Keratinocyte (primary cell): ENCODE results near the gene SCRN2. TPM values are rescaled to one million over a fixed set of nuclear protein-coding genes. Genes with fewer than 3 reads are reported as not detected.

Source experiments
- DNase-seq: peaks from one replicate; pipeline ENCODE4 v3.0.0-alpha.2; 2011; ENCODE audit warnings: low read depth, missing footprints, low spot score
- FAIRE-seq: peaks from 2 replicates; lab custom pipeline; 2011; peaks lifted over from hg19 to GRCh38; lab: Jason Lieb, UNC
- H2AFZ ChIP-seq: 2 replicates; pipeline ENCODE4 v1.6.0; 2012; ENCODE audit warnings: low read length, control low read depth, inconsistent platforms; ENCODE audit not compliant: control insufficient read depth
- H3K27ac ChIP-seq: 2 replicates; pipeline ENCODE4 v1.5.1; 2011; ENCODE audit warnings: low read length; ENCODE audit not compliant: control insufficient read depth, insufficient read depth
- H3K27me3 ChIP-seq: 3 replicates; pipeline ENCODE4 v1.6.0; 2011; ENCODE audit warnings: low read length; ENCODE audit not compliant: control insufficient read depth, insufficient read depth; ENCODE audit errors: extremely low read depth
- H3K36me3 ChIP-seq, 2 experiments: 2 replicates in 1 of 2; 3 replicates in 1 of 2; pipeline ENCODE4 v1.5.1; 2011; ENCODE audit warnings: low read length in 2 of 2, mild to moderate bottlenecking in 1 of 2; ENCODE audit not compliant: control insufficient read depth in 2 of 2, insufficient read depth in 2 of 2; ENCODE audit errors: extremely low read depth in 1 of 2
- H3K4me1 ChIP-seq: 3 replicates; pipeline ENCODE4 v1.5.1; 2011; ENCODE audit warnings: low read length; ENCODE audit not compliant: control insufficient read depth, insufficient read depth; ENCODE audit errors: extremely low read depth
- H3K4me2 ChIP-seq: 3 replicates; pipeline ENCODE4 v1.6.0; 2011; ENCODE audit warnings: low read depth, low read length; ENCODE audit not compliant: control insufficient read depth, insufficient read depth; ENCODE audit errors: extremely low read depth
- H3K4me3 ChIP-seq, 3 experiments: fragments of 200-600 bp in 1 of 3; sonication (generic) in 1 of 3; 2 replicates in 2 of 3; 3 replicates in 1 of 3; pipeline ENCODE4 v1.5.1; 2011 to 2016; ENCODE audit warnings: low read length in 3 of 3, mild to moderate bottlenecking in 3 of 3, control low read depth in 2 of 3, inconsistent platforms in 1 of 3, low read depth in 1 of 3, mixed read lengths in 1 of 3, mixed run types in 1 of 3, moderate library complexity in 1 of 3; ENCODE audit not compliant: control insufficient read depth in 2 of 3, insufficient read depth in 2 of 3; ENCODE audit errors: extremely low read depth in 1 of 3
- H3K79me2 ChIP-seq: 2 replicates; pipeline ENCODE4 v1.6.0; 2012; ENCODE audit warnings: low read length; ENCODE audit not compliant: control insufficient read depth, insufficient read depth
- H3K9ac ChIP-seq: 3 replicates; pipeline ENCODE4 v1.6.0; 2011; ENCODE audit warnings: low read length; ENCODE audit not compliant: control insufficient read depth, insufficient read depth; ENCODE audit errors: extremely low read depth
- H3K9me1 ChIP-seq: 3 replicates; pipeline ENCODE4 v1.6.0; 2011; ENCODE audit warnings: low read length; ENCODE audit not compliant: control insufficient read depth, insufficient read depth; ENCODE audit errors: extremely low read depth
- H3K9me3 ChIP-seq: 2 replicates; pipeline ENCODE4 v1.5.1; 2012; ENCODE audit warnings: low read depth, low read length; ENCODE audit not compliant: control insufficient read depth
- H4K20me1 ChIP-seq: 3 replicates; pipeline ENCODE4 v1.6.0; 2011; ENCODE audit warnings: low read length; ENCODE audit not compliant: control insufficient read depth, insufficient read depth; ENCODE audit errors: extremely low read depth
- EZH2 ChIP-seq: IDR thresholded peaks from one replicate; pipeline ENCODE4 v1.6.1; 2012; ENCODE audit warnings: inconsistent platforms, mild to moderate bottlenecking, low read length, moderate library complexity
- dilution Hi-C: fragments of 300-500 bp; cut with MboI; formaldehyde crosslinking; loops from one replicate; pipeline ENCODE4 v1.7.0; 2020; ENCODE audit warnings: low sequenced_read_pairs; ENCODE audit not compliant: extremely low pct_ligation_motif_present
- polyA plus RNA-seq, 5 experiments: library from polyadenylated mRNA; depleted of rRNA in 3 of 5; stranded (reverse) in 3 of 5; stranded (forward) in 1 of 5; unstranded in 1 of 5; fragments of >200 nt; gene quantifications; 1 replicate in 1 of 5; 2 replicates in 3 of 5; 3 replicates in 1 of 5; pipeline versions ENCODE4 v1.2.1 to v1.2.3, GENCODE V29; 2011 to 2012; ENCODE audit warnings: missing spikeins in 2 of 5, low read depth in 1 of 5, low replicate concordance in 1 of 5
- TF ChIP-seq, protein P1 (sequence below), 3 experiments: IDR thresholded peaks in 1 of 3; conservative IDR thresholded peaks in 1 of 3; optimal IDR thresholded peaks in 1 of 3; 2 replicates in 2 of 3; 3 replicates in 1 of 3; pipeline versions ENCODE3 to v1.5.1; 2011; ENCODE audit warnings: low read length in 3 of 3, mild to moderate bottlenecking in 3 of 3, moderate library complexity in 2 of 3, control low read depth in 1 of 3, inconsistent platforms in 1 of 3; ENCODE audit not compliant: insufficient read depth in 2 of 3; ENCODE audit errors: extremely low read depth in 1 of 3

SCRN2 gene
- polyA plus RNA-seq, 1 donor (not counting 4 experiments of a cell fraction or from before 2014, with no cell fraction given): 17.1 TPM

DNA sequence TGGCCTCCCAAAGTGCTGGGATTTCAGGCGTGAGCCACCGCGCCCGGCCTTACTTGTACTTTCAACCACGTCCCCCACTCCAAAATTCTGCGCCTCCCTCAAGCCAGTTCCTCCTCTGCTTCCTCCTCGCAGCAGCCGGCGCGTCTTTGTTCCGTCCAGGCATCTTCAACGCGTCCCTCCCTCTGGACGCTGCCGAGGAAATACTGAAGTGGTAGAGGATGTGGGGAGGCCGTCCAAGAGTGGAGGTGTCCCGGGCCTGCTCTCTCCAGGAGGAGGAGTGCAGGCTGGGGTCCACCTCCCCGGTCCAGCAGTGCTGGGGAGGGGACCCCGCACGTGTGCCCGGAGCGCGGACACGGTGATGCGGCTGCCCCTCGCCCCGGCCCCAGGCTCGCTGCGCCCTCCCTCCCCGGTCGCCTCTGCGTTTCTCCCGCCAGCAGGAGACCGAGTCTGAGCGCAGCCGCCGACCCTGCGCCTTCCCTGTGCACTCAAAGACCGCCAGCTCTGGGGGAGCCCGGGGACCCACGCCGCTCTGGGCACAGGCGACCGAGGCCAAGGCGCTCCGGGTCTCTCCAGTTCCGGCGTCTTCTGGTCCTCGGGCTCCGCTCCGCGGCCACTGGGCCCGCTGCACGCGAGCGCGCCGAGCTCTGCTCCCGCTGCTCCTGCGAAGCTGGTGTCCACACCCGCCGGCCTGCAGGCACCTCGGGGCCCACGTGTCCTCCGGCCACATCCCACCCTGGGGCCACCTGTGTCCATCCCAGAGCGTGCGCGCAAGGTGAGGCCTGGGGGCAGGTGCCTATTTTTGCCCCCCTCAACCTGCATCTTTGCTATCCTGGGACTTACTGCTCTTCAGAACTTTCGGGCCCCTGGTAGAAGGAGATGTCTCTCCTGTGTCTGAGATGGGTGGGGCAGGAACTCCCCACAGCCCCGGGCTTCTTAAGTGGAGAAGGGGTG is 51.2 kb downstream of the SCRN2 start:
- no peak overlapping the region for H2AFZ ChIP-seq
- no peaks in the 10 kb centered on the region for H3K9me3 ChIP-seq
- dilution Hi-C loops: no loop called here
- H3K27ac ChIP-seq: no peak overlapping the region
- H3K79me2 ChIP-seq: no peaks in the 10 kb centered on the region
- H3K4me3 ChIP-seq: peak overlapping the region; percentile 20 to 38 (median 35)
- TF ChIP-seq, protein P1, sequence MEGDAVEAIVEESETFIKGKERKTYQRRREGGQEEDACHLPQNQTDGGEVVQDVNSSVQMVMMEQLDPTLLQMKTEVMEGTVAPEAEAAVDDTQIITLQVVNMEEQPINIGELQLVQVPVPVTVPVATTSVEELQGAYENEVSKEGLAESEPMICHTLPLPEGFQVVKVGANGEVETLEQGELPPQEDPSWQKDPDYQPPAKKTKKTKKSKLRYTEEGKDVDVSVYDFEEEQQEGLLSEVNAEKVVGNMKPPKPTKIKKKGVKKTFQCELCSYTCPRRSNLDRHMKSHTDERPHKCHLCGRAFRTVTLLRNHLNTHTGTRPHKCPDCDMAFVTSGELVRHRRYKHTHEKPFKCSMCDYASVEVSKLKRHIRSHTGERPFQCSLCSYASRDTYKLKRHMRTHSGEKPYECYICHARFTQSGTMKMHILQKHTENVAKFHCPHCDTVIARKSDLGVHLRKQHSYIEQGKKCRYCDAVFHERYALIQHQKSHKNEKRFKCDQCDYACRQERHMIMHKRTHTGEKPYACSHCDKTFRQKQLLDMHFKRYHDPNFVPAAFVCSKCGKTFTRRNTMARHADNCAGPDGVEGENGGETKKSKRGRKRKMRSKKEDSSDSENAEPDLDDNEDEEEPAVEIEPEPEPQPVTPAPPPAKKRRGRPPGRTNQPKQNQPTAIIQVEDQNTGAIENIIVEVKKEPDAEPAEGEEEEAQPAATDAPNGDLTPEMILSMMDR (optimal IDR thresholded peaks at IDR 0.05 in 1 of 3, IDR thresholded peaks at IDR 0.05 in 1 of 3, conservative IDR thresholded peaks at IDR 0.05 in 1 of 3; ENCODE audit: extremely low read depth in 1 of 3, insufficient read depth in 2 of 3, low read length in 3 of 3): peak; percentile 25 to 78 (median 66)
- no peak for TF ChIP-seq EZH2
- peak overlapping the region; percentile 41 for H3K4me2 ChIP-seq
- no peaks in the 10 kb centered on the region for H3K9me1 ChIP-seq
- no peaks in the 10 kb centered on the region for H3K4me1 ChIP-seq
- DNase-seq (no peak), FAIRE-seq (no peak)
- no peak overlapping the region for H3K9ac ChIP-seq
- no peaks in the 10 kb centered on the region for H4K20me1 ChIP-seq
- peaks cover 39% of the 10 kb centered on the region for H3K27me3 ChIP-seq
- H3K36me3 ChIP-seq: no peaks in the 10 kb centered on the region

Other genes starting within 250 kb of the SCRN2 start
- 167 to 220 TPM (median 219 TPM) in 3 replicates for gene KPNB1, start 191.4 kb downstream of the SCRN2 start, polyA plus RNA-seq
- gene TBKBP1, start 147.1 kb downstream of the SCRN2 start, polyA plus RNA-seq: 4.3 to 6.0 TPM (median 5.6 TPM) in 3 replicates
- not detected in 3 replicates for gene TBX21, start 108.0 kb downstream of the SCRN2 start, polyA plus RNA-seq
- gene OSBPL7, start 19.5 kb downstream of the SCRN2 start, polyA plus RNA-seq: 1.9 to 3.4 TPM (median 2.2 TPM) in 3 replicates
- 42.4 to 52.5 TPM (median 43.1 TPM) in 3 replicates for gene MRPL10, start 9.7 kb downstream of the SCRN2 start, polyA plus RNA-seq
- 0.13 to 0.43 TPM (median 0.34 TPM) in 3 replicates for gene LRRC46, start 9.6 kb downstream of the SCRN2 start, polyA plus RNA-seq
- 2.0 to 3.0 TPM (median 2.0 TPM) in 3 replicates for gene SP6, start 9.9 kb upstream of the SCRN2 start, polyA plus RNA-seq
- gene SP2, start 55.0 kb upstream of the SCRN2 start, polyA plus RNA-seq: 1.4 to 3.9 TPM (median 2.1 TPM) in 3 replicates
- 35.5 to 71.9 TPM (median 41.1 TPM) in 3 replicates for gene PNPO, start 100.3 kb upstream of the SCRN2 start, polyA plus RNA-seq
- 0.06 to 0.24 TPM (median 0.16 TPM) in 3 replicates for gene PRR15L, start 116.6 kb upstream of the SCRN2 start, polyA plus RNA-seq
- 62.7 to 79.4 TPM (median 63.9 TPM) in 3 replicates for gene CDK5RAP3, start 129.8 kb upstream of the SCRN2 start, polyA plus RNA-seq
- 11.1 to 18.0 TPM (median 12.5 TPM) in 3 replicates for gene COPZ2, start 196.5 kb upstream of the SCRN2 start, polyA plus RNA-seq
- 169 to 284 TPM (median 208 TPM) in 3 replicates for gene NFE2L1, start 207.1 kb upstream of the SCRN2 start, polyA plus RNA-seq